ENCODE data around the gene OLFML2A.

DNA sequence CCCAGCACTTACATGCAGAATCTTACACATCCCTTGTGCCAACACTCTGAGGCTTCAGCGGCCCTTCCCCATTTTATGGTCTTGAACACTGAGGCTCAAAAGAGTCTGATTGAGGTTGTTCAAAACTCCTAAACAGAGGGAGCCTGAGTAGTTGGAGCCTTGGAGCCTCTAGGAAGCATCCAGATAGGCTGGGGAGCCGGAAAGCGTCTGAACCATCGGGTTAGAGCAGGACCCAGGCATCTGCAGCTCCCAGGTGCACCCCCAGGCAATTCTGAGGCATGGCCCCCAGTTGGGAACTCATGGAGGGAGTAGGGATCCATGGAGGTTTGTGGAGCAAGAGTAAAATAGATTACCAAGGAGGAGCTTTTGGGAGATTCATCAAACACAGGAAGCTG, 3.8 kb downstream of the OLFML2A start:
- no peak for TF ChIP-seq POLR2AphosphoS5 (IDR thresholded peaks at IDR 0.05)
- TF ChIP-seq, protein P1, sequence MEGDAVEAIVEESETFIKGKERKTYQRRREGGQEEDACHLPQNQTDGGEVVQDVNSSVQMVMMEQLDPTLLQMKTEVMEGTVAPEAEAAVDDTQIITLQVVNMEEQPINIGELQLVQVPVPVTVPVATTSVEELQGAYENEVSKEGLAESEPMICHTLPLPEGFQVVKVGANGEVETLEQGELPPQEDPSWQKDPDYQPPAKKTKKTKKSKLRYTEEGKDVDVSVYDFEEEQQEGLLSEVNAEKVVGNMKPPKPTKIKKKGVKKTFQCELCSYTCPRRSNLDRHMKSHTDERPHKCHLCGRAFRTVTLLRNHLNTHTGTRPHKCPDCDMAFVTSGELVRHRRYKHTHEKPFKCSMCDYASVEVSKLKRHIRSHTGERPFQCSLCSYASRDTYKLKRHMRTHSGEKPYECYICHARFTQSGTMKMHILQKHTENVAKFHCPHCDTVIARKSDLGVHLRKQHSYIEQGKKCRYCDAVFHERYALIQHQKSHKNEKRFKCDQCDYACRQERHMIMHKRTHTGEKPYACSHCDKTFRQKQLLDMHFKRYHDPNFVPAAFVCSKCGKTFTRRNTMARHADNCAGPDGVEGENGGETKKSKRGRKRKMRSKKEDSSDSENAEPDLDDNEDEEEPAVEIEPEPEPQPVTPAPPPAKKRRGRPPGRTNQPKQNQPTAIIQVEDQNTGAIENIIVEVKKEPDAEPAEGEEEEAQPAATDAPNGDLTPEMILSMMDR (IDR thresholded peaks at IDR 0.05), result no peak
- TF ChIP-seq POLR2A (IDR thresholded peaks at IDR 0.05), result no peak

All from sigmoid colon (tissue), 4 donors.